ENCODE measurements around the gene RUNDC1.

- TF ChIP-seq CTCF (IDR thresholded peaks at IDR 0.05) = no peak
- peak; percentile 65 for TF ChIP-seq POLR2A (IDR thresholded peaks at IDR 0.05)
Measured at GRCh38 chr17:43021741-43022512, 41.6 kb downstream of the RUNDC1 start, which contains the start of gene VAT1.
